Tibial artery (tissue), 4 donors: ENCODE results near the gene AANAT.

Experiments
- DNase-seq, 2 donors: peaks; one replicate each; pipeline ENCODE4 v3.0.0-alpha.2; 2019
- H3K27ac ChIP-seq, 2 donors: fragments of 200-600 bp; sonication (generic) in 1 of 2; 1 replicate in 1 of 2; 2 replicates in 1 of 2; pipeline ENCODE4 v1.5.1; 2018 to 2019; ENCODE audit warnings: mild to moderate bottlenecking in 1 of 2
- H3K27me3 ChIP-seq, 2 donors: fragments of 200-600 bp; sonication (generic) in 1 of 2; one replicate each; pipeline versions ENCODE4 v1.5.1 to v1.6.0; 2016 to 2019
- H3K36me3 ChIP-seq, 3 donors: fragments of 200-600 bp; sonication (generic) in 2 of 3; one replicate each; pipeline ENCODE4 v1.5.1; 2016 to 2019; ENCODE audit warnings: mild to moderate bottlenecking in 2 of 3
- H3K4me1 ChIP-seq, 4 donors: fragments of 200-600 bp; sonication (generic) in 2 of 4; 1 replicate in 3 of 4; 2 replicates in 1 of 4; pipeline ENCODE4 v1.5.1; 2016 to 2019
- H3K4me3 ChIP-seq, 2 donors: fragments of 200-600 bp; sonication (generic) in 1 of 2; 1 replicate in 1 of 2; 2 replicates in 1 of 2; pipeline ENCODE4 v1.5.1; 2018 to 2019; ENCODE audit warnings: mild to moderate bottlenecking in 2 of 2
- H3K9me3 ChIP-seq, 3 donors: fragments of 200-600 bp; sonication (generic) in 1 of 3; one replicate each; pipeline ENCODE4 v1.5.1; 2016 to 2019
- CTCF ChIP-seq, 2 experiments: fragments of 200-600 bp in 1 of 2; fragments of 450-650 bp in 1 of 2; IDR thresholded peaks; one replicate each; pipeline ENCODE4 v1.5.1; 2017 to 2019; ENCODE audit warnings: antibody characterized with exemption in 2 of 2, mild to moderate bottlenecking in 1 of 2, moderate library complexity in 1 of 2
- intact Hi-C: fragments of 100-400 bp; cut with DNase I; formaldehyde crosslinking; loops from one replicate; pipeline ENCODE4 v1.15.0; 2023; ENCODE audit warnings: low total_unique reads

AANAT gene

GRCh38 chr17:76474894-76475293 is 7.5 kb downstream of the AANAT start:
- no peak for TF ChIP-seq CTCF (IDR thresholded peaks at IDR 0.05)
- H3K36me3 ChIP-seq = peaks cover 0 to 72% (median 5%) of the 10 kb centered on the region in 3 donors
- DNase-seq = no peak

GRCh38 chr17:76475302-76475701 is 7.9 kb downstream of the AANAT start:
- intact Hi-C loops = no loop called here
- H3K36me3 ChIP-seq = peaks cover 0 to 72% (median 5%) of the 10 kb centered on the region in 3 donors

More at GRCh38 chr17:76474894-76475293, 7.5 kb downstream of the AANAT start:
- intact Hi-C loops = no loop called here
- Histone ChIP-seq H3K4me3 (no peak overlapping the region), H3K4me1 (no peaks in the 10 kb centered on the region), H3K27me3 (no peaks in the 10 kb centered on the region), H3K9me3 (no peaks in the 10 kb centered on the region), H3K27ac (no peak overlapping the region)

GRCh38 chr17:76476736-76477135 is 9.3 kb downstream of the AANAT start:
- H3K36me3 ChIP-seq = peaks cover 0 to 74% (median 5%) of the 10 kb centered on the region in 3 donors
- no peaks in the 10 kb centered on the region for H3K4me1 ChIP-seq
- DNase-seq = no peak
- no peak overlapping the region for H3K27ac ChIP-seq
- H3K9me3 ChIP-seq = no peaks in the 10 kb centered on the region
- H3K27me3 ChIP-seq = no peaks in the 10 kb centered on the region
- TF ChIP-seq CTCF (IDR thresholded peaks at IDR 0.05) = no peak
- intact Hi-C loops = no loop called here
- no peak overlapping the region for H3K4me3 ChIP-seq

More at GRCh38 chr17:76475302-76475701, 7.9 kb downstream of the AANAT start:
- H3K9me3 ChIP-seq = no peaks in the 10 kb centered on the region
- H3K27ac ChIP-seq = no peak overlapping the region
- H3K4me3 ChIP-seq = no peak overlapping the region
- no peak for TF ChIP-seq CTCF (IDR thresholded peaks at IDR 0.05)
- no peaks in the 10 kb centered on the region for H3K4me1 ChIP-seq
- no peak for DNase-seq
- H3K27me3 ChIP-seq = no peaks in the 10 kb centered on the region

GRCh38 chr17:76477576-76477975 is 10.2 kb downstream of the AANAT start:
- no peaks in the 10 kb centered on the region for H3K27me3 ChIP-seq
- no peaks in the 10 kb centered on the region for H3K9me3 ChIP-seq
- H3K27ac ChIP-seq = no peak overlapping the region
- intact Hi-C loops = no loop called here
- no peak overlapping the region for H3K4me3 ChIP-seq
- no peaks in the 10 kb centered on the region for H3K4me1 ChIP-seq
- peaks cover 0 to 65% (median 4%) of the 10 kb centered on the region in 3 donors for H3K36me3 ChIP-seq
- TF ChIP-seq CTCF (IDR thresholded peaks at IDR 0.05) = no peak
- DNase-seq = no peak

- no peak for TF ChIP-seq CTCF (IDR thresholded peaks at IDR 0.05)
- peaks cover 0 to 60% (median 0%) of the 10 kb centered on the region in 3 donors for H3K36me3 ChIP-seq
- H3K9me3 ChIP-seq = no peaks in the 10 kb centered on the region
- intact Hi-C loops = no loop called here
- H3K27me3 ChIP-seq = no peaks in the 10 kb centered on the region
- no peak overlapping the region for H3K27ac ChIP-seq
- DNase-seq = no peak
- H3K4me1 ChIP-seq = no peaks in the 10 kb centered on the region
- H3K4me3 ChIP-seq = no peak overlapping the region
Measured at GRCh38 chr17:76478097-76478496, 10.7 kb downstream of the AANAT start.
